GM12892 (cell line): Measurements from ENCODE around the gene COL6A2.
"Not testable (repeated sequence)": the region's sequence is repeated elsewhere in the genome, so short reads cannot be mapped to it uniquely, and the experiment has no call there.

ENCODE experiments used
- POLR2A ChIP-seq: IDR thresholded peaks from 2 replicates; pipeline ENCODE4 v1.6.1; 2011; ENCODE audit warnings: low read depth, low read length, control low read depth
- POLR2AphosphoS5 ChIP-seq: IDR thresholded peaks from 2 replicates; pipeline ENCODE4 v1.6.1; 2011; ENCODE audit warnings: low read depth, low read length, control low read depth
- TAF1 ChIP-seq: IDR thresholded peaks from 2 replicates; pipeline ENCODE4 v1.6.1; 2011; ENCODE audit warnings: low read depth, mild to moderate bottlenecking, control low read depth, low read length, borderline replicate concordance

DNA sequence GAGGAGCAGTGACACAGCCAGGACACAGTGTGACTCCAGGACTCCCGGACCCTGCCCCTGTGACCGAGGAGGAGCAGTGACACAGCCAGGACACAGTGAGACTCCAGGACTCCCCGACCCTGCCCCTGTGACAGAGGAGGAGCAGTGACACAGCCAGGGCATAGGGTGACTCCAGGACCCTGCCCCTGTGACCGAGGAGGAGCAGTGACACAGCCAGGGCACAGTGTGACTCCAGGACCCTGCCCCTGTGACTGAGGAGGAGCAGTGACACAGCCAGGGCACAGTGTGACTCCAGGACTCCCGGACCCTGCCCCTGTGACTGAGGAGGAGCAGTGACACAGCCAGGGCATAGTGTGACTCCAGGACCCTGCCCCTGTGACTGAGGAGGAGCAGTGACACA is 12.7 kb upstream of the COL6A2 start:
- not testable (repeated sequence) for TF ChIP-seq POLR2AphosphoS5, TAF1, POLR2A
